H1 (cell line): Measurements from ENCODE around the gene TTPAL. TPM values are rescaled to one million over a fixed set of nuclear protein-coding genes. Genes with fewer than 3 reads are reported as not detected.

Source experiments
- CHD2 ChIP-seq: IDR thresholded peaks from 2 replicates; pipeline ENCODE4 v1.6.1; 2012; ENCODE audit warnings: low read length, improper control_type of control experiment
- CTBP2 ChIP-seq: IDR thresholded peaks from 2 replicates; pipeline ENCODE4 v1.7.0; 2011; ENCODE audit warnings: borderline replicate concordance, mild to moderate bottlenecking, moderate library complexity, mixed read lengths, low read length; ENCODE audit not compliant: insufficient read depth, insufficient read length
- JUND ChIP-seq: IDR thresholded peaks from 2 replicates; pipeline ENCODE4 v1.6.1; 2011; ENCODE audit warnings: mild to moderate bottlenecking, improper control_type of control experiment, low read length
- KDM5A ChIP-seq: fragments of 200-600 bp; IDR thresholded peaks from 2 replicates; pipeline ENCODE4 v1.7.1; 2012; ENCODE audit warnings: mild to moderate bottlenecking, low read length, inconsistent platforms, mixed read lengths
- POLR2AphosphoS5 ChIP-seq: IDR thresholded peaks from 2 replicates; pipeline ENCODE4 v1.6.1; 2011; ENCODE audit warnings: low read depth, low read length
- RXRA ChIP-seq: IDR thresholded peaks from 2 replicates; pipeline ENCODE4 v1.6.1; 2011; ENCODE audit warnings: low read depth, mild to moderate bottlenecking, low read length, moderate library complexity; ENCODE audit not compliant: insufficient read depth
- SRF ChIP-seq: IDR thresholded peaks from 2 replicates; pipeline ENCODE4 v1.6.1; 2011; ENCODE audit warnings: mild to moderate bottlenecking, low read depth, low read length, moderate library complexity
- TAF1 ChIP-seq: IDR thresholded peaks from 2 replicates; pipeline ENCODE4 v1.6.1; 2011; ENCODE audit warnings: mild to moderate bottlenecking, low read depth, low read length
- TEAD4 ChIP-seq: IDR thresholded peaks from 2 replicates; pipeline ENCODE4 v1.6.1; 2012; ENCODE audit warnings: low read depth, low read length, inconsistent platforms, mixed read lengths
- polyA plus RNA-seq, 7 experiments: library from polyadenylated mRNA; depleted of rRNA in 3 of 7; stranded (reverse) in 5 of 7; unstranded in 2 of 7; fragments of >200 nt in 5 of 7; fragments of 200-250 nt in 2 of 7; gene quantifications; 1 replicate in 5 of 7; 2 replicates in 1 of 7; 4 replicates in 1 of 7; pipeline versions ENCODE4 v1.2.1 to v1.2.3, GENCODE V29; 2011 to 2013; ENCODE audit warnings: missing spikeins in 2 of 7, mixed read lengths in 2 of 7
- total RNA-seq: library from RNA; stranded (reverse); fragmentation: NEBNext Ultra II Directional; extraction: Animal tissue kit (Norgen Biotek cat#: 25700); gene quantifications from 2 replicates; pipeline ENCODE4 v1.2.1, GENCODE V29; 2021
- TF ChIP-seq, protein P1 (sequence below): IDR thresholded peaks from 2 replicates; pipeline ENCODE4 v1.6.1; 2012; ENCODE audit warnings: low read length, inconsistent platforms

Gene TTPAL
- total and polyA plus RNA-seq, 2 of the 8 experiments (the other 6 are each of a cell fraction or from before 2014, with no cell fraction given): 2.8 to 14.0 TPM

DNA sequence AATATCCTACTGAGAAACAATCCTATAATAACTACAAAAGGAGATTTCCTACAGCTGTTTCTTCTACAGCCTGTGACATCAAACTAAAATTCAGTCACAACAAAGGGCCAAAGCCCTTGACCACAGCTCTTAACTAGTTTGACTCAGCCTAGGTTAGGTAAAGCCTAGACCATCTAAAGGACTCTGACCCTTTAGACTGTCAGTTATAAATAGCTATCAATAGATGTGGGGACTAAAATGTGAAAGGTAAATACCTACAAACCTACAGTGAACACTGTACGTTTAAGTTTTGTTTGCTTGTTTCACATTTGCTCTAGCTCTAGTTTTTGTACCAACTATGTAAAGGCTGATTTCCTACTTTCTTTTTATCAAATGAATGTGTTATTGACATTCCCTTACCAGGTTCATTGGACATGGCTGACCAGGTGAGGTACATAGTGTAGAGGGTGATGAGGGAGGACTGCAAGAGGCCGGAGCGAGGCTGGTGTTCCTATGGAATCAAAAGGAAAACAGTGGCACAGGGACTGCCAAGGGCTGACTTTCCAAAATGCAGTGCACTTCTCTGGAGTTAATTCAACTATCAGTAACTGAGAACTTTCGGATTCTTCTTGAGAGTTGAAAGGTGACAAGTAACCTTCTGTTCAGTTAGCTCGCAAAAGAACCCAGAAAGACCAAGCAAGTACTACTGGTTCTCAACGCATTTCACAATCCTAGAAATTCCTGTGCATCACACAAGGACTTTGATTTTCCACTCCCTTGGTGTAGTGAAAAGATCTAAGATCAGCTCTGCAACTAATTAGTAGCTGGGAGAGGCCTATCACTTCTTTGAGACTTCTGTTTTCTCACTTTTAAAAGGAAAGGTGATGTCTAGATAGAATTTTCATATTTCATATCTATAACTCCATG is 29.0 kb downstream of the TTPAL start (continued):
- TF ChIP-seq KDM5A (no peak), CTBP2 (no peak), TEAD4 (no peak), RXRA (no peak), JUND (no peak), TAF1 (no peak), POLR2AphosphoS5 (no peak), CHD2 (no peak), SRF (no peak)
- TF ChIP-seq, protein P1, sequence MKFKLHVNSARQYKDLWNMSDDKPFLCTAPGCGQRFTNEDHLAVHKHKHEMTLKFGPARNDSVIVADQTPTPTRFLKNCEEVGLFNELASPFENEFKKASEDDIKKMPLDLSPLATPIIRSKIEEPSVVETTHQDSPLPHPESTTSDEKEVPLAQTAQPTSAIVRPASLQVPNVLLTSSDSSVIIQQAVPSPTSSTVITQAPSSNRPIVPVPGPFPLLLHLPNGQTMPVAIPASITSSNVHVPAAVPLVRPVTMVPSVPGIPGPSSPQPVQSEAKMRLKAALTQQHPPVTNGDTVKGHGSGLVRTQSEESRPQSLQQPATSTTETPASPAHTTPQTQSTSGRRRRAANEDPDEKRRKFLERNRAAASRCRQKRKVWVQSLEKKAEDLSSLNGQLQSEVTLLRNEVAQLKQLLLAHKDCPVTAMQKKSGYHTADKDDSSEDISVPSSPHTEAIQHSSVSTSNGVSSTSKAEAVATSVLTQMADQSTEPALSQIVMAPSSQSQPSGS: no peak
- TF ChIP-seq, all 59 proteins: peak for 0
